SK-N-SH treated with all-trans-retinoic acid at 6 μM for 48 hours (cell line): ENCODE measurements around the gene SORCS2.

Experiments
- ATAC-seq: fragments of 200-7000 bp; cut with Tn5 transposase; 3 replicates; pipeline ENCODE4 v1.9.1; 2020; ENCODE audit warnings: mild to moderate bottlenecking, moderate library complexity
- ARNTL ChIP-seq: fragments of 450-650 bp; formaldehyde crosslinking; IDR thresholded peaks from 2 replicates; pipeline ENCODE4 v1.5.0; 2020; ENCODE audit warnings: low read depth, mild to moderate bottlenecking, moderate library complexity, borderline replicate concordance
- BACH2 ChIP-seq: fragments of 250-450 bp; sonication (Bioruptor Pico); IDR thresholded peaks from 2 replicates; pipeline ENCODE4 v1.9.0; 2021; ENCODE audit warnings: mild to moderate bottlenecking, borderline replicate concordance
- CREB5 ChIP-seq: fragments of 250-450 bp; sonication (Bioruptor Pico); IDR thresholded peaks from 2 replicates; pipeline ENCODE4 v1.5.1; 2020; ENCODE audit warnings: low read depth, mild to moderate bottlenecking, moderate library complexity
- CSDC2 ChIP-seq: fragments of 250-450 bp; sonication (Bioruptor Pico); IDR thresholded peaks from 2 replicates; pipeline ENCODE4 v1.5.0; 2020; ENCODE audit warnings: mild to moderate bottlenecking, moderate library complexity
- CSRNP3 ChIP-seq: fragments of 250-450 bp; sonication (Bioruptor Pico); IDR thresholded peaks from 2 replicates; pipeline ENCODE4 v1.5.1; 2021; ENCODE audit warnings: mild to moderate bottlenecking, moderate library complexity
- ESRRG ChIP-seq: fragments of 250-450 bp; sonication (Bioruptor Pico); IDR thresholded peaks from 2 replicates; pipeline ENCODE4 v1.6.1; 2021; ENCODE audit warnings: mild to moderate bottlenecking
- GLIS3 ChIP-seq: fragments of 250-450 bp; sonication (Bioruptor Pico); IDR thresholded peaks from 2 replicates; pipeline ENCODE4 v1.5.0; 2020; ENCODE audit warnings: mild to moderate bottlenecking, moderate library complexity
- ISL1 ChIP-seq: fragments of 250-450 bp; sonication (Bioruptor Pico); IDR thresholded peaks from 2 replicates; pipeline ENCODE4 v2.1.2; 2022; ENCODE audit warnings: mild to moderate bottlenecking, moderate library complexity
- OSR1 ChIP-seq: fragments of 250-450 bp; sonication (Bioruptor Pico); IDR thresholded peaks from 2 replicates; pipeline ENCODE4 v1.8.0; 2022; ENCODE audit warnings: moderate library complexity, mild to moderate bottlenecking, inconsistent platforms
- PATZ1 ChIP-seq: fragments of 250-450 bp; sonication (Bioruptor Pico); IDR thresholded peaks from 2 replicates; pipeline ENCODE4 v1.8.0; 2020; ENCODE audit warnings: mild to moderate bottlenecking, moderate library complexity, borderline replicate concordance
- POU6F1 ChIP-seq: fragments of 250-450 bp; sonication (Bioruptor Pico); IDR thresholded peaks from 2 replicates; pipeline ENCODE4 v1.8.0; 2021; ENCODE audit warnings: low read depth, mild to moderate bottlenecking, moderate library complexity, borderline replicate concordance
- PPARA ChIP-seq: fragments of 250-450 bp; sonication (Bioruptor Pico); IDR thresholded peaks from 2 replicates; pipeline ENCODE4 v1.5.0; 2020; ENCODE audit warnings: mild to moderate bottlenecking, borderline replicate concordance
- RARB ChIP-seq: fragments of 250-450 bp; sonication (Bioruptor Pico); IDR thresholded peaks from 2 replicates; pipeline ENCODE4 v1.8.0; 2021; ENCODE audit warnings: mild to moderate bottlenecking, moderate library complexity
- SNAI2 ChIP-seq: fragments of 250-450 bp; sonication (Bioruptor Pico); IDR thresholded peaks from 2 replicates; pipeline ENCODE4 v1.5.0; 2020; ENCODE audit warnings: mild to moderate bottlenecking, moderate library complexity
- TCF4 ChIP-seq: fragments of 250-450 bp; sonication (Bioruptor Pico); IDR thresholded peaks from 2 replicates; pipeline ENCODE4 v1.8.0; 2021; ENCODE audit warnings: mild to moderate bottlenecking, moderate library complexity, borderline replicate concordance
- TOX ChIP-seq: fragments of 250-450 bp; sonication (Bioruptor Pico); IDR thresholded peaks from 2 replicates; pipeline ENCODE4 v1.8.0; 2021; ENCODE audit warnings: mild to moderate bottlenecking, moderate library complexity, borderline replicate concordance
- ZC3H10 ChIP-seq: fragments of 250-450 bp; sonication (Bioruptor Pico); IDR thresholded peaks from 2 replicates; pipeline ENCODE4 v1.5.1; 2021; ENCODE audit warnings: mild to moderate bottlenecking, moderate library complexity
- ZFP3 ChIP-seq: fragments of 250-450 bp; sonication (Bioruptor Pico); IDR thresholded peaks from 2 replicates; pipeline ENCODE4 v1.5.0; 2020; ENCODE audit warnings: mild to moderate bottlenecking, moderate library complexity
- ZFP30 ChIP-seq: fragments of 450-650 bp; formaldehyde crosslinking; IDR thresholded peaks from 2 replicates; pipeline ENCODE4 v1.5.0; 2022; ENCODE audit warnings: mild to moderate bottlenecking, moderate library complexity
- ZNF70 ChIP-seq: fragments of 450-650 bp; formaldehyde crosslinking; IDR thresholded peaks from 2 replicates; pipeline ENCODE4 v1.5.0; 2020; ENCODE audit warnings: mild to moderate bottlenecking, moderate library complexity
- ZNF8 ChIP-seq: fragments of 450-650 bp; formaldehyde crosslinking; IDR thresholded peaks from 2 replicates; pipeline ENCODE4 v1.5.0; 2020; ENCODE audit warnings: mild to moderate bottlenecking, moderate library complexity

SORCS2 gene

GRCh38 chr4:7343081-7343655, 150.8 kb downstream of the SORCS2 start (continued):
- TF ChIP-seq CREB5 (CRISPR knock-in tag) (no peak), CSRNP3 (CRISPR knock-in tag) (no peak), ISL1 (CRISPR knock-in tag) (no peak), ZNF70 (no peak)

- TF ChIP-seq ZC3H10 (CRISPR knock-in tag) (no peak), PPARA (CRISPR knock-in tag) (no peak), ZFP30 (CRISPR knock-in tag) (no peak), OSR1 (no peak), ARNTL (CRISPR knock-in tag) (no peak), TCF4 (CRISPR knock-in tag) (no peak), CREB5 (CRISPR knock-in tag) (no peak), TOX (CRISPR knock-in tag) (no peak), GLIS3 (CRISPR knock-in tag) (no peak), CSRNP3 (CRISPR knock-in tag) (no peak), BACH2 (CRISPR knock-in tag) (no peak), PATZ1 (CRISPR knock-in tag) (no peak), ZNF8 (CRISPR knock-in tag) (no peak), ZNF70 (no peak), ZFP3 (CRISPR knock-in tag) (no peak), SNAI2 (CRISPR knock-in tag) (no peak), CSDC2 (CRISPR knock-in tag) (no peak), RARB (CRISPR knock-in tag) (no peak)
- TF ChIP-seq, all 23 proteins: peak for 0
- no peak for ATAC-seq
Observed at GRCh38 chr4:7343950-7344349, 151.6 kb downstream of the SORCS2 start.

- ATAC-seq = no peak
- TF ChIP-seq ZC3H10 (CRISPR knock-in tag) (no peak), ISL1 (CRISPR knock-in tag) (no peak), ZNF8 (CRISPR knock-in tag) (no peak), GLIS3 (CRISPR knock-in tag) (no peak), TCF4 (CRISPR knock-in tag) (no peak), ESRRG (CRISPR knock-in tag) (no peak), OSR1 (no peak), POU6F1 (no peak), ZFP30 (CRISPR knock-in tag) (no peak), CSRNP3 (CRISPR knock-in tag) (no peak), PATZ1 (CRISPR knock-in tag) (no peak), ARNTL (CRISPR knock-in tag) (no peak), BACH2 (CRISPR knock-in tag) (no peak), ZFP3 (CRISPR knock-in tag) (no peak), RARB (CRISPR knock-in tag) (no peak), ZNF70 (no peak)
Observed at GRCh38 chr4:7344636-7345155, 152.4 kb downstream of the SORCS2 start.
